Type B pancreatic cell (in vitro differentiated cells): Measurements from ENCODE around the gene PLAGL1. TPM values are rescaled to one million over a fixed set of nuclear protein-coding genes. Genes with fewer than 3 reads are reported as not detected.
A peak's percentile ranks its signal among the peaks of the same experiment; 100 is the strongest.

Source experiments
- DNase-seq: peaks from one replicate; pipeline ENCODE4 v3.0.0; 2021; ENCODE audit warnings: mixed read lengths; ENCODE audit not compliant: unreplicated experiment; ENCODE audit errors: extremely low spot score
- H3K27ac Mint-ChIP-seq: 2 replicates; pipeline ENCODE4 v1.8.0; 2021; ENCODE audit warnings: mild to moderate bottlenecking, mixed read lengths
- H3K27me3 Mint-ChIP-seq: 2 replicates; pipeline ENCODE4 v1.8.0; 2021; ENCODE audit warnings: mixed read lengths
- H3K36me3 Mint-ChIP-seq: 2 replicates; pipeline ENCODE4 v1.8.0; 2021; ENCODE audit warnings: mixed read lengths
- H3K4me1 Mint-ChIP-seq: one replicate; pipeline ENCODE4 v1.8.0; 2021; ENCODE audit warnings: mixed read lengths; ENCODE audit not compliant: unreplicated experiment
- H3K4me3 Mint-ChIP-seq: 2 replicates; pipeline ENCODE4 v1.8.0; 2021; ENCODE audit warnings: mild to moderate bottlenecking, mixed read lengths
- H3K9me3 Mint-ChIP-seq: 2 replicates; pipeline ENCODE4 v1.8.0; 2021; ENCODE audit warnings: mixed read lengths
- total RNA-seq: library from RNA; stranded (reverse); gene quantifications from 2 replicates; pipeline ENCODE4 v1.2.1, GENCODE V29; 2021; ENCODE audit warnings: low replicate concordance
- TF ChIP-seq, protein P1 (sequence below): fragments of 200-600 bp; sonication (generic); conservative IDR thresholded peaks from 2 replicates; pipeline ENCODE4 v1.5.0; 2021; ENCODE audit warnings: antibody characterized with exemption, mild to moderate bottlenecking

The PLAGL1 gene
- total RNA-seq, 1 donor from 2014 or later = 95.2 TPM

DNA sequence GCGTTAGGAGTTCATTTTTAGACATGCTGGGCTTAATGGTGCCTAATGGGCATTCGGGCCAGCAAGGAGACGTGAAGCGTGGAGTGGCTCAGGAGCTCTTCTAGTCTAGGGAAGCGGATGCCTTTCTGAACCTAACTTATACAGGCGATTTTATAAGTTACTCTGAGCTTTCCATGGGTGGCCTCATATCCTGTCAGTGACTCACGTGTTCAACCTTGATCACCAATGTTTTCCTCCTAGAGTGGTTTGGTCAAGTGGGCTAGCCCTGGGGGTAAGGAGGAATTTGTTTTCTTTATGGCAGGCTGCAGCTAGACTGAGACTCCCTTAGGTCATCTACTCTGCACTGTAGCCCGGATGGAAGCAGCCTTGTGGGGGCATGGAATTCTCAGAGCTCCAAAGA lies 52.1 kb downstream of the PLAGL1 start:
- no peaks in the 10 kb centered on the region for H3K9me3 Mint-ChIP-seq
- no peak for DNase-seq

DNA sequence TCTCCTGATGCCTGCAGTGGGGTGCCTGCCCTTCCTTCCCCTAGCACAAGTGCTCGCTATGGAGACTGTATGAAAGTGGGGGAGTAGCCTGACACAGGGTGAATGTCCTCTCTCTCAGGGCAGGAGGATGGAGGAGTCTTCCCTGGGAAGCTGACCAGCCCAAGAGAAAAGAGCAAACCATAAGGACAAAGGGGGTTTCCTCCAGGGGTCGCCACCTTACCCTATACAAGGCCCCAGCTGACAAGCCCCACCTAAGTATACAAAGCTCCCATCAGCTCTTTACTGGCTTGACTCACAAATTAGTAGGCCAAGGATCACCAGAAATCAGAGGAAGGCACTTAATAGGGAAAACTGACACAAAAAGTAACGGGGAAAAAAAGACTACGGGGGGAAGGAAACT lies 54.1 kb downstream of the PLAGL1 start:
- TF ChIP-seq, protein P1, sequence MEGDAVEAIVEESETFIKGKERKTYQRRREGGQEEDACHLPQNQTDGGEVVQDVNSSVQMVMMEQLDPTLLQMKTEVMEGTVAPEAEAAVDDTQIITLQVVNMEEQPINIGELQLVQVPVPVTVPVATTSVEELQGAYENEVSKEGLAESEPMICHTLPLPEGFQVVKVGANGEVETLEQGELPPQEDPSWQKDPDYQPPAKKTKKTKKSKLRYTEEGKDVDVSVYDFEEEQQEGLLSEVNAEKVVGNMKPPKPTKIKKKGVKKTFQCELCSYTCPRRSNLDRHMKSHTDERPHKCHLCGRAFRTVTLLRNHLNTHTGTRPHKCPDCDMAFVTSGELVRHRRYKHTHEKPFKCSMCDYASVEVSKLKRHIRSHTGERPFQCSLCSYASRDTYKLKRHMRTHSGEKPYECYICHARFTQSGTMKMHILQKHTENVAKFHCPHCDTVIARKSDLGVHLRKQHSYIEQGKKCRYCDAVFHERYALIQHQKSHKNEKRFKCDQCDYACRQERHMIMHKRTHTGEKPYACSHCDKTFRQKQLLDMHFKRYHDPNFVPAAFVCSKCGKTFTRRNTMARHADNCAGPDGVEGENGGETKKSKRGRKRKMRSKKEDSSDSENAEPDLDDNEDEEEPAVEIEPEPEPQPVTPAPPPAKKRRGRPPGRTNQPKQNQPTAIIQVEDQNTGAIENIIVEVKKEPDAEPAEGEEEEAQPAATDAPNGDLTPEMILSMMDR = no peak
- no peak overlapping the region for H3K27ac Mint-ChIP-seq
- H3K4me3 Mint-ChIP-seq = no peak overlapping the region

More for the DNA sequence above, 52.1 kb downstream of the PLAGL1 start:
- H3K4me3 Mint-ChIP-seq = no peak overlapping the region
- H3K27me3 Mint-ChIP-seq = peaks cover 3% of the 10 kb centered on the region
- H3K27ac Mint-ChIP-seq = no peak overlapping the region
- TF ChIP-seq, protein P1 = no peak
- peaks cover 15% of the 10 kb centered on the region for H3K36me3 Mint-ChIP-seq
- H3K4me1 Mint-ChIP-seq = peaks cover 31% of the 10 kb centered on the region

GRCh38 chr6:143952947-143953701 lies 54.9 kb downstream of the PLAGL1 start:
- peaks cover 30% of the 10 kb centered on the region for H3K36me3 Mint-ChIP-seq
- H3K27ac Mint-ChIP-seq = peak overlapping the region; percentile 29
- H3K9me3 Mint-ChIP-seq = no peaks in the 10 kb centered on the region
- TF ChIP-seq, protein P1 = no peak
- peaks cover 8% of the 10 kb centered on the region for H3K4me1 Mint-ChIP-seq
- DNase-seq = no peak
- H3K27me3 Mint-ChIP-seq = peaks cover 3% of the 10 kb centered on the region
- H3K4me3 Mint-ChIP-seq = no peak overlapping the region

More for the DNA sequence above, 54.1 kb downstream of the PLAGL1 start:
- DNase-seq = no peak
- Mint-ChIP-seq H3K9me3 (no peaks in the 10 kb centered on the region), H3K4me1 (peaks cover 13% of the 10 kb centered on the region), H3K27me3 (peaks cover 3% of the 10 kb centered on the region), H3K36me3 (peaks cover 25% of the 10 kb centered on the region)

GRCh38 chr6:143952060-143952778 lies 55.8 kb downstream of the PLAGL1 start:
- no peaks in the 10 kb centered on the region for H3K4me1 Mint-ChIP-seq
- H3K27ac Mint-ChIP-seq = no peak overlapping the region
- no peak for DNase-seq
- H3K27me3 Mint-ChIP-seq = no peaks in the 10 kb centered on the region
- TF ChIP-seq, protein P1 = no peak
- no peak overlapping the region for H3K4me3 Mint-ChIP-seq
- no peaks in the 10 kb centered on the region for H3K9me3 Mint-ChIP-seq
- peaks cover 30% of the 10 kb centered on the region for H3K36me3 Mint-ChIP-seq

DNA sequence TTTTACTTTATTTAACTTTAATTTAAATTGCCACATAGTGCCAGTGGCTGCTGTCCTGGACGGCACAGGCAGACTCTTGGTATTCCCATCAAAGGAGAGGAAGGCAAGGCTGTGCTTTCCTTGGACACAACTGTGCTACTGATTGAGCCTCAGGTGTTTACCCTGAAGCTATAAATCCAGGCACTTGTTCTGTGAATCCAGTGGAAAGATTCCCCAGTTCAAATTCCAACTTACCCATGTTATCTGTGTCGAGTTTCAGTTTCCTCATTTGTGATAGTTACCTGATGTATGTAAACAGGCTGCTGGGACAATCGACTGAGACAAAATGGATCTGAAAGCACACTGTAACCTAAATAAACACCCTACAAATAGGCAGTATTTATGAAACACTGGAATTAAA lies 57.2 kb downstream of the PLAGL1 start:
- peaks cover 4% of the 10 kb centered on the region for H3K9me3 Mint-ChIP-seq
- no peak for DNase-seq
- no peaks in the 10 kb centered on the region for H3K27me3 Mint-ChIP-seq
- H3K4me1 Mint-ChIP-seq = no peaks in the 10 kb centered on the region
- H3K27ac Mint-ChIP-seq = no peak overlapping the region
- H3K36me3 Mint-ChIP-seq = peaks cover 37% of the 10 kb centered on the region
- no peak overlapping the region for H3K4me3 Mint-ChIP-seq
- TF ChIP-seq, protein P1 = no peak
